Measurements from ENCODE around the gene NFATC1. TPM values are rescaled to one million over a fixed set of nuclear protein-coding genes. Genes with fewer than 3 reads are reported as not detected.

NFATC1 gene
- total RNA-seq, 1 donor from 2014 or later: 6.1 TPM

DNA sequence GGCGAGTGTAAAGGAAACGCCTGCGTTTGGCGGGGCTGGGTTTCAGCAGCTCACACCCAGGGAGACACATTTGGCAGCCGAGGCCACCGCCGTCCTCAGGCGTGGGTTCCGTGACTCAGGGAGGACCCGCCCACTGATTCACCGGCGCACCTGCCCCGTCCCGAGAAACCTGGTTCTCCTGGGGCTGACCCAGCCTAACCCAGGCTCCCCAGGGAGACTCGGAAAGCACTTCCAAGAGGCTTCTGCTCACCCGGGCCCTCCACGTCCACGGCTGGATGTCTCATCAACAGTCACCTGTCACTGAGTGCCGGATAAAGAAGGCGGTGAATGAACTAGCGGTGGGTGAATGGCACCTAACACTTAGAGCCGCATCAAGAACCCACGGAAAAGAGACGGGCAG, 157.4 kb downstream of the NFATC1 start:
- H3K27ac Mint-ChIP-seq: no peak overlapping the region
- H3K4me1 Mint-ChIP-seq (ENCODE audit: unreplicated experiment): no peaks in the 10 kb centered on the region
- no peaks in the 10 kb centered on the region for H3K36me3 Mint-ChIP-seq
- TF ChIP-seq, protein P1, sequence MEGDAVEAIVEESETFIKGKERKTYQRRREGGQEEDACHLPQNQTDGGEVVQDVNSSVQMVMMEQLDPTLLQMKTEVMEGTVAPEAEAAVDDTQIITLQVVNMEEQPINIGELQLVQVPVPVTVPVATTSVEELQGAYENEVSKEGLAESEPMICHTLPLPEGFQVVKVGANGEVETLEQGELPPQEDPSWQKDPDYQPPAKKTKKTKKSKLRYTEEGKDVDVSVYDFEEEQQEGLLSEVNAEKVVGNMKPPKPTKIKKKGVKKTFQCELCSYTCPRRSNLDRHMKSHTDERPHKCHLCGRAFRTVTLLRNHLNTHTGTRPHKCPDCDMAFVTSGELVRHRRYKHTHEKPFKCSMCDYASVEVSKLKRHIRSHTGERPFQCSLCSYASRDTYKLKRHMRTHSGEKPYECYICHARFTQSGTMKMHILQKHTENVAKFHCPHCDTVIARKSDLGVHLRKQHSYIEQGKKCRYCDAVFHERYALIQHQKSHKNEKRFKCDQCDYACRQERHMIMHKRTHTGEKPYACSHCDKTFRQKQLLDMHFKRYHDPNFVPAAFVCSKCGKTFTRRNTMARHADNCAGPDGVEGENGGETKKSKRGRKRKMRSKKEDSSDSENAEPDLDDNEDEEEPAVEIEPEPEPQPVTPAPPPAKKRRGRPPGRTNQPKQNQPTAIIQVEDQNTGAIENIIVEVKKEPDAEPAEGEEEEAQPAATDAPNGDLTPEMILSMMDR (conservative IDR thresholded peaks at IDR 0.05): no peak
- H3K4me3 Mint-ChIP-seq: no peak overlapping the region
- DNase-seq (ENCODE audit: extremely low spot score, unreplicated experiment): no peak
- H3K9me3 Mint-ChIP-seq: no peaks in the 10 kb centered on the region
- H3K27me3 Mint-ChIP-seq: no peaks in the 10 kb centered on the region

DNA sequence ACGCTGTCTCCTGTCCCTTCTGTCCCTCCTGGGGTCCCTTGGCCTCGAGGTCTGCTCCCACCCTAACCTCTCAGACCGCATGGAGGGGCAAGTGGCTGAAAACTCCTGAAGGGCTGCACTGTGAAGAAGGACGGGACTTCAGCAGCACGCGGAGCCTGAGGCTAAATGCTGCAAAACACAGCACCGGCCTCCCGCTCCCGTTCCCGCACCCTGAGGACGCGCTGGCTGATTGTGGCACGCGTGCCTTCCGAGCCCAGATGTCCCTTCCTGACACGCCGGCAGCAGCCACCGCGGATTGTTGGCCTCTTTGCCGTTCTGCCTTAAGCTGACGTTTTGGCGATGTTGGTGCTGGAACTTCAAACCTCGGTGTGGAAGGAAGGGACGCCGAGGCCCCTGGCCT, 158.0 kb downstream of the NFATC1 start:
- Mint-ChIP-seq H3K4me1 (ENCODE audit: unreplicated experiment) (no peaks in the 10 kb centered on the region), H3K4me3 (no peak overlapping the region), H3K36me3 (no peaks in the 10 kb centered on the region), H3K27me3 (no peaks in the 10 kb centered on the region), H3K9me3 (no peaks in the 10 kb centered on the region), H3K27ac (no peak overlapping the region)
- no peak for DNase-seq (ENCODE audit: extremely low spot score, unreplicated experiment)
- TF ChIP-seq, protein P1 (conservative IDR thresholded peaks at IDR 0.05): no peak

DNA sequence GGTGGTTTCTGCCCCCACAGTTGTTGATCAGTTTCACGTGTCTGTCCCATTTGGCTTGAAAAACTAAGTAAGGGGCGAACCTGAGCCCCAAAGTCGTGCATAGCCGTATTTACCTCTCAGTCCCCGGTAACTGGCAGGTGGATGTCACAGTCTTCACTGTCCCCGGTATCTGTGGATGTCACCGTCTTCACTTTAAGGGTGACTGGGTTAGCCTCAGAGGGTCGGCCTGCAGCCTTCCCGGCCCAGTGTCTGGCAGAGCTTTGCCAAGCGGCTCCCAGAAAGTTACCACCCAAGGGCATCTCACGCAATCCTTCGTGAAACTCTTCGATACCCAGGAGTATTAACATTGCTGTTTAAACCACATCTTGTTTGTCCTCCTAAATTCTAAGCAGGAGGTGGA, 158.6 kb downstream of the NFATC1 start:
- Mint-ChIP-seq H3K36me3 (no peaks in the 10 kb centered on the region), H3K4me1 (ENCODE audit: unreplicated experiment) (no peaks in the 10 kb centered on the region), H3K9me3 (no peaks in the 10 kb centered on the region), H3K27me3 (no peaks in the 10 kb centered on the region), H3K27ac (no peak overlapping the region), H3K4me3 (no peak overlapping the region)
- no peak for DNase-seq (ENCODE audit: extremely low spot score, unreplicated experiment)
- TF ChIP-seq, protein P1 (conservative IDR thresholded peaks at IDR 0.05): no peak

DNA sequence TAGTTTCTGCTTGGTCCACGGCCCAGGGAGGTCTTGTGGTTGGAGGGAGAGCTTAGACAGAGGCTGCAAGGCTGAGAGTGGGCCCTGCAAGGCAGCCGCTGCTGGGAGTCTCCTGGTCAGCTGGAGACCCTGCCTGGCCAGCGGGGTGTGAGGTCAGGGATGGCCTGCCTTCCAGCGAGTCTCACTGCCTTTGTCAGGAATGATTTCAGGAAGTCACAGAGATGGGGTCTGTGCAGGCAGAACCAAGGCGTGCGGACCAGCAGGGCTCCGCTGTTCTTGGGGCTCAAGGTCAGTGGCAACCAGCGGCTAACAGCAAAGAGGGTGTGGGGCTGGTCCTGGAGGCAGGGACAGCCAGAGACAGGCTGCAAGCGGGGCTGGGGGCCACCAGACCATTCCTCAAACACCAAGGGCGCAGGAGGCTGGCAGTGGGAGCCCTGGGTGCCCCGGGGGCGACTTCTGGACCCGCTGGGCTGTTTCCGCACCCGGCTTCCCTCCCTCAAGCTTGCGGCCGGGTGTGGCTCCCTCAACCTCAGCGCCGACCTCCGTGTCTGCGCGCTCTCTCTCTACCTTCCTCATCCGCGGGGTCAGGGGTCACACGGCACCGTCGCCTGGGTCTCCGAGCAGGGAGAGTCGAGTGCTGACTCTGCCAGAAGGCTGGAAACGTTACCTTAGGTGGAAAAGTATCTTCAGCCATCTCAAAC, 159.4 kb downstream of the NFATC1 start:
- Mint-ChIP-seq H3K27me3 (no peaks in the 10 kb centered on the region), H3K27ac (no peak overlapping the region), H3K4me1 (ENCODE audit: unreplicated experiment) (no peaks in the 10 kb centered on the region), H3K9me3 (no peaks in the 10 kb centered on the region), H3K36me3 (no peaks in the 10 kb centered on the region), H3K4me3 (no peak overlapping the region)
- no peak for DNase-seq (ENCODE audit: extremely low spot score, unreplicated experiment)
- TF ChIP-seq, protein P1 (conservative IDR thresholded peaks at IDR 0.05): no peak

DNA sequence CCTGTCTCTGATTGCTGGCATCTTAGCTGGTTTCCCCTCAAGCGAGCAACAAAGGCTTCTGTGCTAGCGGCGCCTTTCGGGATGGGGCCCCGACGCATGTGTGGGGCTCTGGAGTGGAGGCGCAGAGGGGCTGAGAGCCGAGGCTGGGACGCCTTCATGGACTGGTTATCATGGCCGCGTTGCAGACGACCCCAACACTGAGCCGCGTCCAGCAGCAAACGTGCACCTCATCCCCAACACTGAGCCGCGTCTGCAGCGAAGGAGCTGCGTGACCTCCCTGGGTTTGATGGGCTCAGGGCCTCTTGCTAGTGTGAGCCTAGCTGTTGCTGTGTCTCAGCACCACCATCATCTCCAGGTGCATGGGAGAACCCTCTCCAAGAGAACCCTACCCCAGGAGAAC, 160.2 kb downstream of the NFATC1 start:
- Mint-ChIP-seq H3K9me3 (no peaks in the 10 kb centered on the region), H3K27me3 (no peaks in the 10 kb centered on the region), H3K4me1 (ENCODE audit: unreplicated experiment) (no peaks in the 10 kb centered on the region), H3K4me3 (no peak overlapping the region), H3K36me3 (no peaks in the 10 kb centered on the region), H3K27ac (no peak overlapping the region)
- no peak for DNase-seq (ENCODE audit: extremely low spot score, unreplicated experiment)
- TF ChIP-seq, protein P1 (conservative IDR thresholded peaks at IDR 0.05): no peak

All from type B pancreatic cell (in vitro differentiated cells).